OCI-LY3 (cell line): ENCODE data around the gene OBSL1.

Source experiments
- CTCF ChIP-seq: fragments of 200-600, 300-600 bp; sonication (generic); IDR thresholded peaks from 2 replicates; pipeline ENCODE4 v1.5.1; 2014; ENCODE audit warnings: antibody characterized with exemption, low read length, low read depth
- EZH2phosphoT487 ChIP-seq: fragments of 200-600 bp; shearing (Covaris generic); IDR thresholded peaks from 2 replicates; pipeline ENCODE4 v1.6.1; 2018; ENCODE audit warnings: antibody characterized with exemption, mixed run types, low read depth

GRCh38 chr2:219562049-219563020, 9.0 kb downstream of the OBSL1 start:
- TF ChIP-seq CTCF = no peak
- TF ChIP-seq EZH2phosphoT487 = no peak
